GM21723 (cell line): ENCODE measurements around the gene BORCS5.
"Not testable (repeated sequence)": the region's sequence is repeated elsewhere in the genome, so short reads cannot be mapped to it uniquely, and the experiment has no call there.

Experiments
- ATAC-seq: cut with Tn5 transposase; IDR thresholded peaks from one replicate; pipeline ENCODE4 v1.9.1; 2021; ENCODE audit warnings: mild to moderate bottlenecking, moderate library complexity; ENCODE audit not compliant: unreplicated experiment

Gene BORCS5

GRCh38 chr12:12482150-12482761, 125.4 kb downstream of the BORCS5 start:
- no peak for ATAC-seq

GRCh38 chr12:12482959-12483358, 126.1 kb downstream of the BORCS5 start:
- ATAC-seq: no peak

DNA sequence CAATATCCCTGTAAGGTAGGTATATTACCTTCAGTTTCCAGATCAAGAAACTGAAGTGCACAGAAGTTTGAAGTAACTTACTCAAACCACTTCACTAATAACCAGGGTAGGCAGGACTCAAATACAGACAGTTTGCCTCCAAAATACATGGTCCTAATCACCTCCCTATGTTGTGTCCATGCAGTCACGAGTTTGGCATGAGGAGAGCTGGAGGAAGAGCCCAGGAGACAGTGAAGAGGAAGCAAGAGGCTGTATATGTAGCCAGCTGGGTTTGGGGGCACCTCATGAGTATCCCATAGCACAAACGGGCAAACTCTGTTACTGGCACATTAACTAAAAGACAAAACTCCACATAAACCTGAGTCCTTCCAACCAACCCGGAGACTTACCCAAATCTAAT, 126.6 kb downstream of the BORCS5 start:
- ATAC-seq: no peak

DNA sequence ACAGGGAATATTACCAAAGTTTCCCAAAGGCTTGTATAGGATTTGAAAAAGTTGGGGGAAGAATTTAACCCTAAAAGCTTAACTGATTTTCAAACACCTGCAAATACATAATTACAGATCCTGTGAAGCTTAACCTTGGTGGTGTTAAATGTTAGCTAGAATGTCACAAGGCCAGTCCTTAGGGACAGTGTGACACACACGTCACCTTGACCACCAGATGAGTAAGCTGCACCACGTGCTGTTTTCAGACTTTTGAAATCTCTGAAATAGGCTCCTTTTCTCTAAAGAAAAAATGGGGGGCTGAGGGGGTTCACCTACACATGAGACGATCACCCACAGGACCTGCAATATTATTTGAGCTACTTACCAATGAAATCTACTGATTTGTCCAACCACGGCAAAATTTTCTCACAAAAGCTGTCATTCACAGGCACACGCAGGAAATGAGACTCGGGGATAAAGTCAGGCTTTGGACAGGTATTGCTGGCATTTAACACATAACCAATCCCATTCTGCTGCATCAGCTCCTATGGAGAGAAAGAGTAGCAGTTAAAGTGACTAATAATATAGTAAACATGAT, 129.9 kb downstream of the BORCS5 start:
- ATAC-seq: peak; percentile 64

DNA sequence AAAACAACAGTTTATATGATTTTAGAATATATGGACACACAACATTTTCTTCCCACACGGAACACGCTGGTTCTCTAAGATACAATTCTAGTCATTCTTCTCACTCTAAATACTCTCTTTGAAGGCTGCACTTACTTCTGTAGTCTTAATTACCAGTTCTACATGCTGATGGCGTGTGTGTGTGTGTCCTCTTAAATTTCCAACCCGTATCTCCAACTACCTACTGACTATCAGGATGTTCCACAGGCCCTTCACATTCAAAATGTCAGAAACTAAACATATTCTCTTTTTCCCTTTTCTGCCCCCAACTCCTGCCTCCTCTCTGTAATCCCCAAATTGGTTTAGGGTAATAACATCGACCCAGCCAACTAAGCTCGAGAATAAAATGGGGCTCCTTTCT, 130.6 kb downstream of the BORCS5 start:
- ATAC-seq: no peak

- no peak for ATAC-seq
Observed at GRCh38 chr12:12488296-12488695, 131.4 kb downstream of the BORCS5 start.

DNA sequence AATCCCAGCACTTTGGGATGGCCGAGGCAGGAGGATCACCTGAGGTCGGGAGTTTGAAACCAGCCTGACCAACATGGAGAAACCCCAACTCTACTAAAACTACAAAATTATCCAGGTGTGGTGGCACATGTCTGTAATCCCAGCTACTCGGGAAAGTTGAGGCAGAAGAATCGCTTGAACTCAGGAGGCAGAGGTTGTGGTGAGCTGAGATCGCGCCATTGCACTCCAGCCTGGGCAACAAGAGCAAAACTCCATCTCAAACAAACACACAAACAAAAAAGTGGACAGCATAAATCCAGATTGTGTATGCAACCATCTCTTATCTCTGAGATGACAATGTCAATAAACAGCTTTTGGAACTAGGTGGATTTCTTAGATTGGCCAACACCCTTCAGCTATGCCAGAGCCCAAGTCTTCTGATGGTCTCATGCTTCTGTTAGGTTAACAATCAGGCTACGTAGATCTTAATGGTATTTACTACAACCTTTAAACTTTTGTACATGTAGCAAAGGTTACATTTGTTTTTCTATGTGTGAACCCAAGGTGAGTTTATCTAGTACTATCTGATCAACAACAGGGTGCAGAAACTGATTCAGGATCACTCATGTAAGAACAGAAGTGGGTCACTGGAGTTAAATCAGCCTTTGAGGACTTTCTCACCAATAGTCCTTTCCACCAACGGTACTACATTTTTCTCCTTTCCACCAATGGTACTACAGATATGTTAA, 132.1 kb downstream of the BORCS5 start:
- ATAC-seq: no peak

GRCh38 chr12:12491606-12492005, 134.7 kb downstream of the BORCS5 start:
- no peak for ATAC-seq

DNA sequence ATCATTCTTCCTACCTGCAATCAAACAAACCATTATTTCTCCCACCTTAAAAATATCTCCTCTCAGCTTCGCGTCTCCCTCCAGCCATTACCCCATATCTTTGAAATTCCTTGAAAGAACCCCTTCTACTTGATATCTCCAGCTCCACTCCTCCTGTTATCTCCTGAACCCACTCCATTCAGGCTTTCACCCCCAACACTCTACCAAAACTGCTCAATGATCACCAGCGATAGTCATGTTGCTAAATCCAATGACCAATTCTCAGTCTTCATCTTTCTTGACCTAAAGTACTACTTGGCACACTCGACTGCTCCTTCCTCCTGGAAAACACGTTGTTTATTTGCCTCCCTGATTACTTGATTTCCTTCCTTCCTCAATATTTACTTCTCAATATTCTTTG, 135.7 kb downstream of the BORCS5 start:
- ATAC-seq: no peak

- ATAC-seq: no peak
Observed at GRCh38 chr12:12495536-12495935, 138.7 kb downstream of the BORCS5 start.

DNA sequence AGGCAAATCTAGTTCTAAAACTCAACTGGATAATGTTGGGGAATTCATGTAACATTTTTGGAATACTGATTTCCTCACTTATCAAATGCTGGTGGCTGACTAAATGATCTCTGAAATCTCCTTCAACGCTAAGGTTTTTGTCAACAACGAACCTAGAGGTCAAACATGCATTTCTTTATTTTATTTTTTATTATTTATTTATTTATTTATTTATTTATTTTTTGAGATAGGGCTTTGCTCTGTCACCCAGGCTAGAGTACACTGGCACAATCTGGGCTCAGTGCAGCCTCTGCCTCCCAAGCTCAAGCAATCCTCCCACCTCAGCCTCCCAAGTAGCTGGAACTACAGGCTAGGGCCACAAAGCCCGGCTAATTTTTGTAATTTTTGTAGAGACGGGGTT, 141.3 kb downstream of the BORCS5 start:
- ATAC-seq: no peak

GRCh38 chr12:12499909-12500604, 143.2 kb downstream of the BORCS5 start:
- ATAC-seq: no peak

- no peak for ATAC-seq
Observed at GRCh38 chr12:12501121-12501520, 144.2 kb downstream of the BORCS5 start.

- not testable (repeated sequence) for ATAC-seq
Observed at GRCh38 chr12:12502130-12502814, 145.4 kb downstream of the BORCS5 start.

DNA sequence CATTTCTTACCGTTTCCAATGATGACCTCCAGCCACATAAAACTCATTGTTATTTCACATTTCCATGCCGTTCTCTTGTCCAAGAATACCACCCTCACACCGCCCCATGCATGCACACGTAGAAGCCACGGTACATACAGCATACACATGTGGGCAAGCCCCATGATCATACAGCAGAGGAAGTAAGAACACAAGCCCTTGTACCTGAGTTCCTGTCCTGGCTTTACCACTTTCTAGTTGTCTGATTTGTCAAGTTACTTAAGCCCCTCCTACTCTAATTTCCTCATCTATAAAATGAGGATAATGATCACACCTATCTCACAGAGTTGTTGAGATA, 145.9 kb downstream of the BORCS5 start:
- no peak for ATAC-seq

DNA sequence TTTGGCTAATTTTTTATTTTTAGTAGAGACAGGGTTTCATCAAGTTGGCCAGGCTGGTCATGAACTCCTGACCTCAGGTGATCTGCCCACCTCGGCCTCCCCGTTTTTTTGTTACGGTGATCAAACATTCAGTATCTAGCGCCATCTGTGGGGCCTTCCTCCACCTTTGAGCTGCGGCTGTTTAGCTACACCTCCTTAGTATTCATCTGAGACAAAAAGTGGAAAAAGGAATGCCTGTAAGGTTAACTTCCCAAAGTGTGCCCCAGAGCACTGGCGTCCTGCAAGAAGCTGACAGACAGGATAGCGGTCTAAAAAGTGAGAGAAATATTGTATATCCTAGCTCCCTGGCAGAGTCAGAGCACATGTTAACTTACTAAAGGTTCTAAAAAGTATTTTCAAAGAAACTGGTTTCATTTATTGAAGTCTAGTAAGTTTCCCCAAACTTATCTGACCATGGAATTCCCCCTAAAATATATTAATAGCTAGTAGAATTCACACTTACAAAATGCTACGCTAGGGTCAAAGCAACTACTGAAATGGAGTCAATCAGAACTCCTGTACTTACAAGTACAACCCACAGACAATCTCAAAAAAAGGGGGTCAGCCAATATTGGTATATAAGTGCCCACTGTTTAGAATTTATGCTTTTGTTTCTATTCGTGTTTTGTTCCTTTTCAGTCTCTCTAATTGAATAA, 146.7 kb downstream of the BORCS5 start:
- ATAC-seq: no peak

- ATAC-seq: peak; percentile 87
Observed at GRCh38 chr12:12505544-12506495, 148.9 kb downstream of the BORCS5 start.

DNA sequence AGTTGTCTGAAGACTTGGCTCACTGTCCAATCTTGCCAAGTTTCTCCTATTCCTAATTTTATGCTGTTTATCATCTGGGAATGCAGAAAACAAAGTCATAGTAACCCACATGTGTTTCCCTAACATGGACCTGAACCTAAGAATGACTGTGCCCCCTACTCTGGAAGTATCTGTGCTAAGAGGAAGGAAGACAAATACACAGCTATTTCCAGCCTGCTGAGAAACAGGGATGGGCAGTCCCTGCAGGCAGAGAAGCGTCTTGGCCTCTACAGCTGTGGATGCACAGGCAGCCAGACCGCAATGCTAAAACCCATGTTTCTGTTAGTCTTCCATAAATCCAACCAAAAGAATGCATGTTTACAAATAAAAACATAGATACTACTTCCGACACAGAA, 149.6 kb downstream of the BORCS5 start:
- peak; percentile 2 for ATAC-seq

DNA sequence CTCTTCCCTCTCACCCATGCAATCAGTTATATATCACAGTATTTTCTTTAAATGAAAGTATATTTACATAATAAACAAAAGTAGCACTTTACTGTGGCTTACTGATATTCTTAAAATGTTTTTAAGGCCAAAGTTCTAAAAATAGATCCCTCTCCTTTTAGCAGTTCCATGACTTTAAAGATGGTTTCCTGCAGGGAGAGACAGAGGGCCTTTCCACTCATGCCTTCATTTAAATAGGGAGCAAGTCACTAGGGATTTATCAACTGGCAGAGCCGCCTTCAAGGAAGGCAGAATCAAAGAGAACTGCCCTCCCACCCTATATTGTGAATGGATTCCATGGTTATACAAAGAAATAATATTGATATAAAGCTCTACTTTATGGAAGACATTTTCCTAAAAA, 150.2 kb downstream of the BORCS5 start:
- ATAC-seq: no peak

GRCh38 chr12:12508612-12509011, 151.7 kb downstream of the BORCS5 start:
- ATAC-seq: no peak
